CD4-positive, alpha-beta T cell treated with Interleukin-4 for 4 hours (primary cell): Measurements from ENCODE around the gene FARP1.
"Not testable (repeated sequence)": the region's sequence is repeated elsewhere in the genome, so short reads cannot be mapped to it uniquely, and the experiment has no call there.

Experiments
- DNase-seq: peaks from one replicate; pipeline ENCODE4 v3.0.0-alpha.2; 2020

FARP1 gene

GRCh38 chr13:98344392-98344791 is 201.5 kb downstream of the FARP1 start:
- DNase-seq = no peak

DNA sequence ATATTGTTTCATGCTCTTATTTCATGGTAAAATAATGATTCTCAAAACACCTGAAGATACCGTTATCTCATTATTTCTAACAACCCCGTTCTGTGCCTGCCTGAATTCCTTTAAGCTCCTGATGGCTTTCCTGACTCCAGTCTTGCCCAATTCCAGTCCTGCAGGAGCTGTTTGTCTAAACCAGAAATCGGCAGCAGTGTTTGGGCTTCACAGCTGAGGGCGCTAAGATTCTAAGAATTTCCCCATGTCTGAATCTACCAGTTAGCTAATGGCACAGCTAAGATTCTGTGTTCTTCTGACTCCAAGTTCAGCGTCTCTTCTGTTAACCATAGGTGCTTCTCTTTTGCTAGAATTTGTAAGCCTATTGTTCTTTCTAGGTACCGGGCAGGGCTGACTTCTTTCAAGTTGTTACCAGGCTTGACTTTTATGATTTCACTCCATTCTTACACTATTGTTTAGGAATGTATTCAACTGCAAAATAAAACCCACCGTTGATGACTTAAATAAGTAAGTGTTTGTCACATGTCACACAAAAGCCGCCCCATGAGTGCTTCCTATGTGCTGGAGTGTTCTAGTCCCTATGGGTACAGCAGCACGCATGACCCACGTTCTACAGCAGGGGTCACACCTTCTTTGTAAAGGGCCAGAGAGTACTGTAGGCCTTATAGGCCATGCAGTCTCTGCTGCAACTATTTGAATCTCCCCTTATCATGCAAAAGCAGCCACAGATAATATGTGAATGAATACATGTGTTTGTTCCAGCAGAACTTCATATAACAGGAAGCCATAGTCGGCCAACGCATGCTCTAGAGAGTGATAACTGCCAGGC is 202.4 kb downstream of the FARP1 start:
- no peak for DNase-seq

DNA sequence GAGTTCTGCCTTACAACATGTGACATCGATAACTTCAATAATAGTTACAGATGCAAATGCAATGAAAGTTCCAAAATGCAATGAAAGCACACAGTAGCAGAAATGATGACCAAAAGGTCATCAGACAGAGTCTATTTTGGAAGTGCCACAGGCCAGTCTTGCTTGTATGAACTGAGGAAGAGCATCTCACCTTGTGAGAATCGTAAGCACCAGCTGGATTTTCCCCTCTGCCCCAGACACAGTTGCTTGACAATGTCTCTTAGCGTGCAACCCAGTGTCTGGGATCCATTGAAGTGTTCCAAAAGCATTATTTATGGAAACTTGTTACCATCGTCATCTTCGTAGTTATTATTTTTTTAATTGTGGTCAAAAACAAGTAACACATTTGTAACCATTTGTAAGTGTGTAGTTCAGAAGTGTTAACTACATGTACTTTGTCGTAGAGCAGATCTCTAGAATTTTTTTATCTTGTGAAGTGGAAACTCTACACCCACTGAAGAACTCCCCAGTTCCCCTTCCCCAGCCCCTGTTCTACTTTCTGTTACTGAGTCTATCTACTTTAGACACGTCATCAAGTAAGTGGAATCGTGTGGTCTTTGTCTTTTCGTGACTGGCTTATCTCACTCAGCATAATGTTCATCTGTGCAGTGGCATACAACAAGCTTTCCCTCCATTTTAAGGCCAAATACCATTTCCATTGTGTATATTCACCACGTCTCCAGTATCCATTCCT is 204.2 kb downstream of the FARP1 start:
- no peak for DNase-seq

- no peak for DNase-seq
These were observed 204.9 kb downstream of the FARP1 start for GRCh38 chr13:98347756-98348155.

- DNase-seq = no peak
These were observed 205.7 kb downstream of the FARP1 start for GRCh38 chr13:98348466-98349200.

- DNase-seq = no peak
These were observed 206.9 kb downstream of the FARP1 start for GRCh38 chr13:98349731-98350305.

DNA sequence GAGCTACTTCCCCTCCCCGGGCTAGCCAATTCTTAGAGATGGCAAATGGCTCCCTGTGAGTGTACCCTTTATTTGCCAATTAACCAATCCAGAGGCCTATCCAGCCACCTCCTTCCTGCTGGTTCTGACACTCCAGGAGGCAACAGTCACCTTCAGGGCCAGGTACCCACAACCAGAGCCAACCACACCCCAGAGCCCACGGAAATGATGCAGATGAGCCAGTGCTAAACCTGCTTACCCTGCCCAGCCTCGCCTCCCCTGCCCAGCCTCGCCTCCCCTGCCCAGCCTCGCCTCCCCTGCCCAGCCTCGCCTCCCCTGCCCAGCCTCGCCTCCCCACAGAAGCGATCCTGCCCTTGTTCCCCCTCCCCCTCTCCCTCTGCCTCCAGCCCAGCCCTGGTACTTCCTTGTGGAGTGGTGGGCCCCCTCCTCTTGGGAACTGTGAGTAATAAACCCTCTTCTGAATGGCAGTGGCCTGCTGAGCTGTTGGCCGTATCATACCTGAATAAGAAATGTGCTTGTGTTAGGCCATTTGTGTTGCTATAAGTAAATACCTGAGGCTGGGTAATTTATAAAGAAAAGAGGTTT is 207.9 kb downstream of the FARP1 start:
- DNase-seq = no peak

DNA sequence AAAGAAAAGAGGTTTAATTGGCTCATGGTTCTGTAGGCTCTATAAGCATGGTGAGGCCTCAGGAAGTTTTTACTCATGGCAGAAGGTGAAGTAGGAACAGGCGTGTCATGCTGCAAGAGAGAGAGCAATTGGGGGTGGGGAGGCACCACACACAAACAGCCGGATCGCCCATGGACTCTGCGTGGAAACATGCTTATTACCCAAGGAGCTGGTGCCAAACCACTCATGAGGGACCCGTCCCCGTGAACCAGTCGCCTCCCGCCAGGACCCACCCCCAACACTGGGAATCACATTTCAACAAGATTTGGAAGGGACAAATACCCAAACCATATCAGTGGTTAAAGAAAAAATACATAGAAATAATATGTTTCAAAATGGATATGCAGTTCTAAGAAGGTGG is 208.7 kb downstream of the FARP1 start:
- DNase-seq = no peak

- DNase-seq = no peak
These were observed 209.3 kb downstream of the FARP1 start for GRCh38 chr13:98352226-98352625.

- no peak for DNase-seq
These were observed 210.9 kb downstream of the FARP1 start for GRCh38 chr13:98353750-98354149.

- no peak for DNase-seq
These were observed 216.0 kb downstream of the FARP1 start for GRCh38 chr13:98358937-98359336.

GRCh38 chr13:98360545-98360944 is 217.7 kb downstream of the FARP1 start:
- no peak for DNase-seq

DNA sequence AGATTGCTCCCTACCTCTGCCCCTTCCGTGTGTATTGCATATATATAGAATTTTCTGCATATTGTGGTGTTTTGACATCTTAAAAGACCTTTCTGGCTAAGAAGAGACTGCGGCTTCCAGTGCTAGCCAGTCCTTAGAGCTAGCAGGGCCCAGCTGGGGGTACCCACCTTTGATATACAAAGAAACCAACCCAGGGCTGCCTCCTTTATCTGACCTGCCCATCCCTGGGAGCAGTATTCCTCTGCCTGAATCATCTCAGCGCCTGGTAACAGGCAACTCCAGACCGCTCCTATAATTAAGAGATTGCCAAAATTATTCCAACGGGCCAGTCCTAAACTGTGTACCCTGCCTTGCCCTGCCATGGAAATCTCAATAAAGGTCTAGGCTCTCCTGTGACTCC is 220.4 kb downstream of the FARP1 start:
- DNase-seq = no peak

DNA sequence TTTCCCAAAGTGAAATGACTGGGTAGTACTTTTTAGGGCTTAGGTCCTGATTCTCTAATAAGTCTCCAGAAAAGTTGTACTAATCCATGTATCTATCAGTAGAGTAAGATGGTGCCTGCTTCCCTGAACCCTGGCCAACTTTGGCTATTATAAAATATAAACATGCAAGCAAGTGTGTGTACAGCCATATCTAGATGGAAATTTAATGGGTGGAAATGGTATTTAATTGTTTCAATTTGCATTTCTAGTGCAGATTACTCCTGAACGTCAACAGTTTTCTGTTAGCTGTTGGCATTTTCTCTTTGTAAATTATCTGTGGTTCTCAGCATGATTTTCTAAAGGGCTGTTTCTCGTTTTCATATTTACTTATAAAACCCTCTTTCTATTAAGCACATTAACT is 221.3 kb downstream of the FARP1 start:
- no peak for DNase-seq

GRCh38 chr13:98364647-98365046 is 221.8 kb downstream of the FARP1 start:
- DNase-seq = no peak

DNA sequence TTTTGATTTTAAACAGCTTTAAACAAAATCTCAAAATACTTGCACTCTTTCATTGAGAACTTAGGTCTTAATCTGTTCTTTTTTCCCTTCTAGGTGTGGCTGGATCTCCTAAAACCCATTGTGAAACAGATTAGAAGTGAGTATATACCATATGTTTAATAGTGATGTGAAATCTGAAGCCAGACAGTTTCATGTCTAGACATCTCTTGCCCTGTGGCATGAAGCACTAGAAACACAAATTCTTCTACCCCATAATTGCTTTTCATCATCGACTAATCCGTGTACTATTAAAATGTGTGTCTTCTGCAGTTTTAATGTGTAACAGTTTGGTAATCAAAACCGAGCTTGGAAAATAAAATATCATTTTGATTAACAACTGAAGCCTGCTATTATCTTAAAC is 222.4 kb downstream of the FARP1 start:
- no peak for DNase-seq

- DNase-seq = no peak
These were observed 223.1 kb downstream of the FARP1 start for GRCh38 chr13:98366010-98366409.

- no peak for DNase-seq
These were observed 223.5 kb downstream of the FARP1 start for GRCh38 chr13:98366443-98366842.

DNA sequence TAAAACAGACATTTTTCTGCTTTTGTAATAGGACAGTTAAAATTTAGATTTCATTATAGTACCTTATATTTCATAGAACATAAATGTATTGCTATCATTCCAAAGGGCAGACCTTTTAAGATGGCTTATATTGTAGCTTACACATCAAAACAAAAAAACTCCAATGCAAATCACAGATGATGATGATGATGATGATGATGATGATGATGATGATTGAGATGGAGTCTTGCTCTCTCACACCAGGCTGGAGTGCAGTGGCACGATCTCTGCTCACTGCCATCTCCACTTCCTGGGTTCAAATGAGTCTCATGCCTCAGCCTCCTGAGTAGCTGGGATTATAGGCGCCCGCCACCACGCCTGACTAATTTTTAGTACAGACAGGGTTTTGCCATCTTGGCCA is 224.1 kb downstream of the FARP1 start:
- DNase-seq = no peak

DNA sequence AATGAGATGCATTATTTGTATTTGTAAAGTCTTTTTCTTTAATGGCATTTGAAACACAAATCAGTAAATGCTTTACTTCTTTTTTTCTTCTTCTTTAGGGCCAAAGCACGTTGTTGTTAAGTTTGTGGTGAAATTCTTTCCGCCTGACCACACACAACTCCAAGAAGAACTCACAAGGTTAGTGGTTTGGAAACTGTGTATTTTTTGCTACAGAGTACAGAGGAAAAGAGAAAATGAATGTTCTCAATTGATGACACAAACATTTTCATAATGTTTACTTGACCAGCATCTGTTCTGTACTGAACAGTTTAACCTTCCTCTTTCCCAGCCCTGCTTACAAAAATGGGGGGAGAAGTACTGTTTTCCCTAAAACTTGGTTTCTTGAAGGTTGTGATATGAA is 225.1 kb downstream of the FARP1 start:
- no peak for DNase-seq

- DNase-seq = not testable (repeated sequence)
These were observed 226.6 kb downstream of the FARP1 start for GRCh38 chr13:98369520-98369919.

- DNase-seq = no peak
These were observed 227.4 kb downstream of the FARP1 start for GRCh38 chr13:98370261-98370660.
